Dermis microvascular lymphatic vessel endothelial cell (primary cell): Measurements from ENCODE around the gene RRM2. TPM values are rescaled to one million over a fixed set of nuclear protein-coding genes. Genes with fewer than 3 reads are reported as not detected.

ENCODE experiments used
- DNase-seq, 2 donors: peaks; one replicate each; pipeline versions ENCODE4 v3.0.0 to v3.0.0-alpha.2; 2010; ENCODE audit warnings: low read depth in 2 of 2
- total RNA-seq: library from RNA; depleted of rRNA; stranded (reverse); fragments of >200 nt; gene quantifications from 2 replicates; pipeline ENCODE4 v1.2.1, GENCODE V29; 2014

The RRM2 gene
- total RNA-seq, 1 donor from 2014 or later = 29.1 TPM

DNA sequence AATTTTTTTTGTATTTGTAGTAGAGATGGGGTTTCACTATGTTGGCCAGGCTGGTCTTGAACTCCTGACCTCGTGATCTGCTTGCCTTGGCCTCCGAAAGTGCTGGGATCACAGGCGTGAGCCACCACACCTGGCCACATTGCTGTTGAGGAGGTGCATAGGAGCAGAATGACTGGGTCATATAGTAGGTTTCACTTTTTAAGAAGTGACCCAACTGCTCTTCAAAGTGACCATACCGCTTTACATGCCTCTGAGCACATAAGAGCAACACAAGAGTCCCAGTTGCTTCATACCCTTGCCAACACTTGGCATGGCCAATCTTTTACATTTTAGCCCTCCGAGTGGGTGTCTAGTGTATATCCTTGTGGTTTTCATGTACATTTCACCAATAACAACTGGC is 28.9 kb downstream of the RRM2 start:
- DNase-seq = no peak

DNA sequence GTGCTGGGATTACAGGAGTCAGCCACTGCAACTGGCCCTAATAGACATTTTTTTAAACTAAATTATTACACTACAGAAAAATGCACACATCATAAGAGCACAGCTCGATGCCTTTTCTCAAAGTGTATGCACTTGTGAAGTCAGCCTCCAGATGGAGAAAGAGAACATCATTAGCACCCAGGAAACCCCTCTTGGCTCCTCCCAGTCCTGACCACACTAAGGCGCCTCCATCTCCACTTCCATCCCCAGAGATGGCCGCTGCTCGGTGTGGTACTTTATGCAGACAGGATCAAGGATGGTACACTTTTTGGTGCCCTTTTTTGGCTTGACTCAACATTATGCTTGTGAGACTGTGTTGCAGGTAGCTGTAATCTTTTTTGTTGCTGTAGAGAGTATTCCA is 34.8 kb downstream of the RRM2 start:
- no peak for DNase-seq

DNA sequence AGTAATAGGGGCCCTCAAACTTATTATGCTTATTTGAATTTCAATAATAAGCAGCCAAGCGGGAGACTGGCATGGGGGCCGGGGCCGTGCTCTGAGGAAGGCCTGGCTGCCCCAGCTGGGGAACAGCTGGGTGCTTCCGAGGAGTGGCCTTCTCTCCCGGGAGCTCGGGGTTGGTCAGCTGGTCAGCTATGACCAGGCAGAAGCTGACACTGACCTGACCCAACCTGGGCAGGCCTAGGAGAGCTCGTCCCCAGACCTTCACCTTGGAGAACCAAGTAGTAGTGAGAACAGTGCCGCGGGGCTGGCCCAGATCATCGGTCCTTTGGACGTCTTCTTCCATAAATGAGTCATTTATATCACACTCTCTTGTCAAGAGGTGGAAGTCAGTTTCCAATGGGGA is 36.1 kb downstream of the RRM2 start:
- DNase-seq = no peak

- no peak for DNase-seq
Measured at GRCh38 chr2:10159086-10159485, 36.5 kb downstream of the RRM2 start.

GRCh38 chr2:10159581-10160131 is 37.1 kb downstream of the RRM2 start:
- peak in 1 of 2 donors; percentile 45 for DNase-seq

DNA sequence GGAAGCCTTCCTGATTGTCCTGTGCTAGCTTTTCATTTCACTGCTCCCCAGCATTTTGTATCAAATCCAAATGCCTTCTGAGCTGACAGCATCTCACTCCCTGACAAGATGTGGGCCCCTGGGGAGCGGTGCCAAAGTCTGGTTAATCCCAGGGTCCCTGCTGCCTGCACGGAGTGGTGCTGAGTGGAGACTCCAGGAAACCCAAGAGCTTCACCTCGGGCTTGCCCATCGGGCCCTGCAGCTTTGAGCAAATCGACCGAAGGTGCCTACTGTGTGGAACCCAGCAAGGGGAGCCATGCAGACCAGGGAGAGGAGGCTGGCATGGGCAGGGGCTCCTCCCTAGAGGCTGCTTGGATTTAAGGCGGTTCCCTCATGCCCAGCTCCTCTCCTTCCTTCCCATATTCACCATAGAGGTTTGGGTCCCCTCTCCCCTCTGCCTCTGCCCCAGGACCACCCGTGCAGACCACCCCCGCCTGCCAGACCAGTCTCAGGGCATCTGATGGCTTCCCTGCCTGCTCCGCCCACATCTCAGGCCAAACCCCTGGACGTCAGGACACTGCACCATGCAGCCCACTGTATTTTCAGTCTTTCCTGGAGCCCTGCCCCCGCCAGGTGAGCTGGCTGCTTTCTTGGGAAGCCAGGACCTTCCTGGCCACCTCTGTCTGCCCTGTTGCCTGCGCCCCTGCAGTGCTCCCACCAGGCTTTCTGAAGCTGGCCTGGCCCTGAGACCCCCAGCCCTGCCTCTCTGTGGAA is 37.8 kb downstream of the RRM2 start:
- no peak for DNase-seq

- DNase-seq = peak; percentile 77 to 91
Measured at GRCh38 chr2:10161206-10161931, 38.8 kb downstream of the RRM2 start.

- DNase-seq = peak in 1 of 2 donors; percentile 83
Measured at GRCh38 chr2:10161961-10162441, 39.5 kb downstream of the RRM2 start.

DNA sequence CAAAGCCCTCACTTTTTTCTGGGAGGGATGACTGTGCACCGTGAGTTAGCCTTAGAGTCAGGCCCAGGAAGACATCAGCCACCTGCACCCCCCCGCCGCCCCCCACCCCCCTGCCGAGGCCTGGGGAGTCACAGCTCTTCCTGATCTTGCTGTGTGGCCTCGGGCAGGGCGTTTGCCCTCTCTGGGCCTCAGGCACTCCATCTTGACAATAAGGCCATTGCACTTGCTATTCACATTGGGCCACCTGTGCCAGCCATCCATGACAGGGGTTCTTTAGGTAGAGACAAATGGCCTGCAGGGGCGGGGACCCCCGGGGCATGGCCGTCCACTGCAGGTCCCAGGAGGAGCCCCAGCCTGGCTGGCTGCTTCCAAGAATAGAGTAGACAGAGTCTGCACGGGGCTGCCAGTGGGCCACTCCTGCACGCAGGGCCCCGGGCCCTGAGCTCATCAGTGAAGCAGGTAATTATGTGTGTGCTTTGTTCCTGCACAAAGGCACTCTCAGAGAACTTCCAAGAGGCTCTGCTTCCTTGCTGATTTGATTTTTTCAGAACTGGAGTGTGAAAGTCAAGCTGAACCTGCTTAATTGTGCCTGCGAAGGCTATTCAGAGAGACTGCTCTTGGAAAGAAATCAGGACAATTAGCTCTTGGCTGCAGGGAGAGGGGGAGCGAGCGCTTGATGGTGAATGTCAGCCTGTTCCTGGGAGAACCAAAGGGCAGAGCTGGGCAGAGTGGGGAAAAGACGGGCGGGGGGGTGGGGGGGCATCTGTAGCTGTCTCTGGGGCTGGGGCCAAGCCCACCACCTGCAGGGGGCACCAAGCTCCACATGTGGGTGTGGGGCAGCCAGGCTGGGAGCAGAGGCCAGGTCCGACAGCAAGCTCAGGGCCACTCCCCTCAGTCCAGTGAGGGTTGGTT is 40.3 kb downstream of the RRM2 start:
- DNase-seq = peak in 1 of 2 donors; percentile 42

DNA sequence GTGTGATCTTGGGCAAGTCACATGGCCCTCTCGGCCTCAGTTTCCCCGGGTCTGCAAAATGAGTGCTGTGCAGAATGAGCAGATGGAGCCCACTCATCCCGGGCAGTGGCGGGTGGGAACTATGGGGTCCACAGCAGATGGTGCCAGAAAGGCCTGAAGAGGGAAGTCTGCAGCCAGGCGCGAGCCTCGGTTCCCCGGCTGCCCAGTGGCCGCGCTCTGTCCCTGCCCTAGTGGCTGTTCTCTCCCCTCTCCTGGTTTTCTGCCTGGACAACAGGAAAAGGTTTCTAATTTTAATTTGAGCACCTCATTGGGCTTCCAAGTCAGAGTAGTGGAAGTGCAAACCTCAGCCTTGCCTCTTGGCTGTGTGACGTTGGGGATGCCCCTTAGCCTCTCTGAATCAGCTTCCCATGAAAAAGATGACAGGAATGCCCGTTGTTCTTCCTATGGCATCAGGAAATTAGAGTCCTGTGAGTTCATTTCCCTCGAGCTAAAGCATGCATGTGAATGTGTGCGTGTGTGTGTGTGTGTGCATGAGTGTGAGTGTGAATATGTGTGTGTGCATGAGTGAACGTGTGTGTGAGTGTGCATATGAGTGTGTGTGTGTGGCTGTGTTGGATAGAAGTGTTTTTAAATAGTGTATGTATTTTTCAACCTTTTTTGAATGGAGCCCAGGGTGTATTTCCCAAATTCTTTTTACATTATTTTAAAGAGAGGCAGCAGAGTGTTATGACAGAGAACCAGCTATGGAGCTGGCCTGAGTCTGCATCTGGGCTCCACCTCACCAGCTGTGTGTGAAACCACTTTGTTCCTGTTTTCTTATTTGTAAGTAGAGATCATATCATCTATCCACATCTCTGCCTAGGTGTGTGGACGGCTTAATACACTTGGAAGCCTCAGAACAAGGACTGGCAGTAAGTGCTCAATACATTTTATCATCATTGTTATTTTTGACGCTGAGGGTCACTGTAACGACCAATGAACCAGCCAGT is 41.3 kb downstream of the RRM2 start:
- DNase-seq = peak; percentile 65 to 82

GRCh38 chr2:10164601-10165000 is 42.1 kb downstream of the RRM2 start:
- no peak for DNase-seq

GRCh38 chr2:10165282-10165681 is 42.7 kb downstream of the RRM2 start:
- no peak for DNase-seq

DNA sequence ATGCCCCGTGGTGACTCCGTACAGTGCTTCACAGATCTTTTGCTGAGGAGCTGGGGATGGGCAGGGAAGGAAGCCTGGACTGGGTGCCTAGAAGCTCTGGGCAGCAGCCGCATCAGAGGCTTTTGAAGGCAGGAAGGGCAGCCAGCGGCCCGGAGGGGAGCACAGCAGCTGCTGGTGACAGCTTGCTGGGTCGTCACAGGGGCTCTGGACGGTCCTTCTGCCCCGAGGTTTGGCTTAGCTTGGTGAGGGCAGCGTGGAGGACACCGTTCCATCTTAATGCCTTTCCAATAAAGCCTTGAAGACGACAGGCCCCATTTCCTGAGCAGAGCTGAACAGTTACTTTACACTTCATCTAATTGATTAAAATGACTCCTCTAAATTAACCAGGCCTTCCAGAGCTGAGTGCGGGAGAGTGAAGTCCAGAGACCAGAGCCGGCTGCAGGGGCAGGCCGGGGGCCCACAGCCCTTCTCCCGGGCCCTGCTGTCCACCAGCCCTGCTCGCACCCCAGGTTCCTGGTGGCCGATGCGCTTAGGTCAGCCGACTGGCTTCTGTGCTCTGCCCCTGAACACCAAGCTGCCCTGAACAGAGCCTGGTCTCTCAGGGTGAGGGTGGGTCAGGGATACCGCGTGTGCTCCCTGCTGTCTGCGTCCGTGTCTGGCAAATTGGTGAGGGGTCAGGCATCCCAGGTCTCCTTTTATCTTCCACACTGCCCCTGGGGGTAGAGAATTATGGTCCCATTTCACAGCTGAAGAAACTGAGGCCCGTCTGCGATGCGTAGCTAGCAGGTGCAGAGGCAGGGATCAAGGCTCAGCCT is 43.5 kb downstream of the RRM2 start:
- DNase-seq = no peak

DNA sequence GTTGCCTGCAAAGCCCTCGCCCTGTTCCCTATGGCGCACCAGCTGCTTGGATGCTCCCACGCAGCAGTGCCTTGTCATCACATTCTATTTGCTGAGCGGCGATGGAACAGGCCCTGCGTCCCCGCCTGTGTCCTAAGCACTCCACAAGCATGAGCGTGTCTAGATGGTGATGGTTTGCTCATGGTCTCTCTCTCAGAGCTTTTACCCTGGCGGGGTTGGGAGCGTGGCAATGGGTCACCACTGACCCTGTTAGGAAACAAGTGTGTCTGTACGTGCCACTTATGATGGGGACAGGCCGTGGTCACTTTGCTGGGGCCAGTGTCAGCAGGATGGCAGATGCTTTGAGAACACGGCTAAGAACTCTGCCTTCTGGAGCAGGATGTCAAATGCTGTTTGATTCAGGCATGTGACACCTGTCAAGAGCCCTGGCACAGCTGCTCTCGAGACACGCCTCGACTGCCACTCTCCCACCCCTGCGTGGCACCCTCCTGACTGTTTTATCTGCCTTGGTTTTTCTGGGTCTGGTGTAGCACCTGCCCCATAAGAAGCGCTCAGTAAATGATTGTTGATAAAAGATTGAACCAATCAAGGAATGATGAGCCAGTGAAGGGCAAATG is 44.2 kb downstream of the RRM2 start:
- no peak for DNase-seq

DNA sequence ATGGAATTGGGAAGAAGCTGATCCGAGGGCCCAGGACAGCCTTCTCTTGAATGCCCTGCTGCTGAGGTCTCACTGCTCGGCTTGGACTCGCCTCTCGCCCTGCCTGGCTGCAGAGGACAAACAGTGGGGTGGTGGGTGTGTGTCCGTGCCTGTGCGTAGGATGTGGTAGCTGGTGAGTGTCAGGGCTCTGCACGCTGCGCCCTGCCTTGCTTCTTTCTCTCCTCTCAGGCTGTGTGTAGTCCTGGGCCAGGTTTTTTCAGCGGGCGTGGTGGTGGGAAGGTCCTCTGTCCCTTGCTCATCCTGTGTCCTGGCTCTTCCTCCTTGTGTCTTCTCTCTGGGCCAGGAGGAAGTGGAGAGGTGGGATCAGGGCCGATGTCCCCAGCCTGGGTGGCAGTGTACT is 44.8 kb downstream of the RRM2 start:
- no peak for DNase-seq

DNA sequence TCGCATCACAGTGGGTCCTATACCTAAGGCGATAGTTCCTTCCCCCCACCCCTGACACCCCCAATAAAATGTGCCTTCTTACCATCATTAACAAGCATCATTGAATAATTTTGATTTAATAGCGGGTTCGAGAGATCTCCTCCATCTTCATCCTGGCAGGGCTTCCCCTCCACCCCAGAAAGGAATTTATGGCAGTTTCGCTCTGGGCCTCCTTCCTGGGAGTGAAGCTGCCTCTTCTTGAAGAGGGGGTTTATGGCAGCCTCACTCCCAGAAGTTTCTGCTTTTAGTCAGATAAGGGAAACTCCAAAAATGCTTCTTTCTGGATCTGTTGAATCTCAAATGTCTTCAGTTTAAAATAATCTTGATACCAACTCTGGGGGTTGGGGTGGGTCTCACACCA is 45.7 kb downstream of the RRM2 start:
- no peak for DNase-seq

DNA sequence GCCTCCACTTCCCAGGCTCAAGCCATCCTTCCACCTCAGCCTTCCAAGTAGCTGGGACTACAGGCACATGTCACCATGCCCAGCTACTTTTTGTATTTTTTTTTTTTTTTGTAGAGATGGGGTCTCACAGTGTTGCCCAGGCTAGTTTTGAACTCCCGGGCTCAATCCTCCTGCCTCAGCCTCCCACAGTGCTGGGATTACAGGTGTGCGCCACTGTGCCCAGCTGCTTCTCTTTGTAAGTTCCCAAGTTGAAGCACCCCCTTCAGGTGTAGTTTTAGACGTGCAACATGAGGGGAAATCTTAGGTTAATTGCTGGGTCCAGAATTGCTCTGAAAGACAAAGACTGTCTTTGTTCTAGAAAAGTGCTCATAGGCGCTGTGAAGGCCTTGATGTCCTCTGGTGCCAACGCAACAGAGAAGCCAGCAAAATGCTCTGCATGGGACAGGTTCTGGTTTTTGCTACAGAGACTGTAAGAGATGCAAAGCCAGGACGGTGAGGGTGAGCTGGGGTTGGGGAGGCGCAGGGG is 46.6 kb downstream of the RRM2 start:
- no peak for DNase-seq

DNA sequence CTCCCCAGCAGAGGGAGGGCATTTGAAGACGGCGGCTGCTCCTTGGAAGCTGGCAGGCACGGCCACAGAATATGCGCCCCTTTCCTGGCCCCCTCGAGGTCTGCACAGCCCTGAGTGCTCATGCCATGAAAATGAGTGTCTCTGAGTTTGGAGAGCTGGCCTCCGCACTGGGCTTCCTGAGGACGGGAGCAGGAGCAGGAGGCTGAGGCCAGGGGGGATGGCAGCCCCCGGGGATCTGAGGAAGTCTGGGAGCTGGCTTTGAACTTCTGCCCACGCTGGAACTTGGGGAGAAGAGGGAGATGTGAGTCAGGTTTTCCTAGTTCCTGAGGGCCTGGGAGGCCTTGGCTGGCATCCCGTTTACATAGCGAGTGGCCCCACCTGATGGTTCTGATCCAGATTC is 47.0 kb downstream of the RRM2 start:
- DNase-seq = peak in 1 of 2 donors; percentile 78

GRCh38 chr2:10170256-10170655 is 47.7 kb downstream of the RRM2 start:
- peak; percentile 70 to 88 for DNase-seq
